Pulmonary artery endothelial cell (primary cell): ENCODE data around the gene SWAP70. TPM values are rescaled to one million over a fixed set of nuclear protein-coding genes. Genes with fewer than 3 reads are reported as not detected.

Source experiments
- total RNA-seq: library from RNA; depleted of rRNA; stranded (reverse); fragments of >200 nt; gene quantifications from 2 replicates; pipeline ENCODE4 v1.2.3, GENCODE V29; 2014

Gene SWAP70
- total RNA-seq, 1 donor from 2014 or later = 132 TPM

Other genes with a start within 250 kb of the SWAP70 start
- 32.2 and 46.4 TPM in 2 replicates for gene ZNF143, start 203.1 kb upstream of the SWAP70 start, total RNA-seq
- 19.1 and 22.5 TPM in 2 replicates for gene WEE1, start 90.4 kb upstream of the SWAP70 start, total RNA-seq